Heart right ventricle (tissue), 16 donors: ENCODE results near the gene ADAMTS14. TPM values are rescaled to one million over a fixed set of nuclear protein-coding genes. Genes with fewer than 3 reads are reported as not detected.

Source experiments
- ATAC-seq, 8 donors: fragments of 200-7000 bp; cut with Tn5 transposase; one replicate each; pipeline ENCODE4 v1.9.1; 2020; ENCODE audit warnings: mild to moderate bottlenecking in 8 of 8, moderate library complexity in 8 of 8, moderate number of reproducible peaks in 1 of 8
- DNase-seq, 2 donors: peaks; one replicate each; pipeline ENCODE4 v3.0.0-alpha.2; 2020
- H3K27ac ChIP-seq, 10 donors: fragments of 200-600 bp; sonication (generic) in 2 of 10; one replicate each; pipeline versions ENCODE4 v1.5.0 to v1.8.0; 2020 to 2022; ENCODE audit warnings: mild to moderate bottlenecking in 3 of 10
- H3K27me3 ChIP-seq, 7 donors: fragments of 200-600 bp; one replicate each; pipeline ENCODE4 v1.8.0; 2021 to 2022; ENCODE audit warnings: mild to moderate bottlenecking in 2 of 7
- H3K36me3 ChIP-seq, 9 donors: fragments of 200-600 bp; sonication (generic) in 1 of 9; one replicate each; pipeline versions ENCODE4 v1.5.0 to v1.8.0; 2020 to 2022; ENCODE audit warnings: mild to moderate bottlenecking in 2 of 9
- H3K4me1 ChIP-seq, 9 donors: fragments of 200-600 bp; sonication (generic) in 1 of 9; one replicate each; pipeline versions ENCODE4 v1.5.0 to v1.8.0; 2020 to 2022; ENCODE audit warnings: mild to moderate bottlenecking in 4 of 9
- H3K4me3 ChIP-seq, 10 donors: fragments of 200-600 bp; sonication (generic) in 2 of 10; one replicate each; pipeline versions ENCODE4 v1.5.0 to v1.8.0; 2020 to 2022; ENCODE audit warnings: mild to moderate bottlenecking in 7 of 10, moderate library complexity in 2 of 10
- H3K9me3 ChIP-seq, 11 donors: fragments of 200-600 bp in 10 of 11; sonication (generic) in 2 of 11; one replicate each; pipeline versions ENCODE4 v1.5.0 to v1.8.0; 2013 to 2022; ENCODE audit warnings: mild to moderate bottlenecking in 2 of 11, control low read depth in 1 of 11, moderate library complexity in 1 of 11
- CTCF ChIP-seq, 9 donors: fragments of 200-600 bp; sonication (generic) in 2 of 9; IDR thresholded peaks; one replicate each; pipeline versions ENCODE4 v1.5.0 to v1.8.0; 2021 to 2022; ENCODE audit warnings: antibody characterized with exemption in 9 of 9, mild to moderate bottlenecking in 5 of 9, moderate library complexity in 1 of 9
- WGBS, 2 donors: extraction: QIAGEN DNeasy Blood & Tissue Kit; methylation state at CpG; one replicate each; pipeline ENCODE4 v1.1.7; 2013; ENCODE audit warnings: inconsistent platforms in 1 of 2; 5-methylcytosine and 5-hydroxymethylcytosine counted together
- intact Hi-C, 10 donors: fragments of 100-400 bp; cut with DNase I; formaldehyde crosslinking; loops; one replicate each; pipeline versions ENCODE4 v1.11.1 to v1.14.2; 2022
- polyA plus RNA-seq, 2 donors: library from polyadenylated mRNA; stranded (reverse); fragments of 200-250 nt; gene quantifications; one replicate each; pipeline ENCODE4 v1.2.3, GENCODE V29; 2013
- total RNA-seq, 10 donors: library from RNA; stranded (reverse); fragmentation: NEBNext Ultra II Directional in 3 of 10; extraction: Animal tissue kit (Norgen Biotek cat#: 25700) in 3 of 10; gene quantifications; one replicate each; pipeline versions ENCODE4 v1.2.1 to v1.2.4, GENCODE V29; 2021 to 2023
- donor health status: Arrhythmogenic right ventricular cardiomyopathy.
- donor health status: ischemic (EF 13 %, LVEDD 7.1; RV severe dilation, severe dysfunction).
- donor health status: healthy with polysubstance abuse.
- donor health status: DM: no; HTN: yes; CAD: no.
- donor health status: DM: no; HTN: no; CAD: no.
- donor health status: ischemic (EF 25% LVEDD 6.9; RV normal size, moderate dysfunction).
- donor health status: ischemic (EF 25% LVEDD 5.7; RV mildly dilated, moderate dysfunction).
- donor health status: healthy.
- donor health status: DM: yes; HTN: yes; CAD: no.
- donor health status: Ischemic cardiomyopathy.
- donor health status: ischemic (EF 35%, LVEDD 5.7; RV mildly dilated, moderate dysfunction).
- donor health status: nonischemic (EF 11% LVEDD 7.7; RV severe dilation, severe dysfunction).
- donor health status: DM: yes; HTN: yes; CAD: no.
- donor health status: PGD.
- donor health status: ischemic (EF 29% LVEDD 5.4; RV normal size, mild dysfunction).
- donor health status: nonischemic (EF 23%, LVEDD 6.1; RV moderate dilation, normal function).

ADAMTS14 gene
- total and polyA plus RNA-seq, 12 donors = 0.08 to 1.4 (median 0.57) TPM

- Histone ChIP-seq H3K27me3 (no peaks in the 10 kb centered on the region), H3K4me1 (peaks cover 0 to 23% (median 13%) of the 10 kb centered on the region in 9 donors), H3K27ac (no peak overlapping the region), H3K9me3 (no peaks in the 10 kb centered on the region), H3K4me3 (no peak overlapping the region), H3K36me3 (no peaks in the 10 kb centered on the region)
- DNase-seq = no peak
- no peak for ATAC-seq
- intact Hi-C loops = loop anchor here in 9 of 10 donors (2.0 to 10.0 kb wide), 11 partner anchors 124 to 297 kb away; no protein-coding TSS in a partner anchor
- no peak for TF ChIP-seq CTCF (IDR thresholded peaks at IDR 0.05)
- WGBS, 2 donors = 84 to 90% methylated on average over 13 of the region's 13 CpGs
Observed at GRCh38 chr10:70757856-70758255, 85.5 kb downstream of the ADAMTS14 start.

GRCh38 chr10:70758757-70759514 is 86.6 kb downstream of the ADAMTS14 start:
- peak in 1 of 2 donors; percentile 85 for DNase-seq
- Histone ChIP-seq H3K4me1 (peaks cover 0 to 21% (median 13%) of the 10 kb centered on the region in 9 donors), H3K9me3 (no peaks in the 10 kb centered on the region), H3K27ac (no peak overlapping the region), H3K4me3 (no peak overlapping the region), H3K36me3 (no peaks in the 10 kb centered on the region), H3K27me3 (no peaks in the 10 kb centered on the region)
- TF ChIP-seq CTCF (IDR thresholded peaks at IDR 0.05) = peak; percentile 61 to 85 (median 77)
- peak; percentile 20 to 78 (median 66) for ATAC-seq
- intact Hi-C loops = loop anchor here in 9 of 10 donors (1.0 to 10.0 kb wide), 12 partner anchors 123 to 298 kb away; no protein-coding TSS in a partner anchor
- WGBS, 2 donors = 25 to 28% methylated on average over 7 of the region's 7 CpGs

GRCh38 chr10:70759781-70760180 is 87.5 kb downstream of the ADAMTS14 start:
- TF ChIP-seq CTCF (IDR thresholded peaks at IDR 0.05) = no peak
- no peaks in the 10 kb centered on the region for H3K9me3 ChIP-seq
- H3K27ac ChIP-seq = no peak overlapping the region
- 55 to 78% methylated on average over 7 of the region's 7 CpGs for WGBS, 2 donors
- DNase-seq (no peak), ATAC-seq (peak in 5 of 8 donors; percentile 11 to 51 (median 23))
- H3K36me3 ChIP-seq = no peaks in the 10 kb centered on the region
- H3K4me3 ChIP-seq = no peak overlapping the region
- intact Hi-C loops = loop anchor here (1.0 to 10.0 kb wide), 16 partner anchors 118 to 299 kb away; no protein-coding TSS in a partner anchor
- peaks cover 0 to 13% (median 5%) of the 10 kb centered on the region in 9 donors for H3K4me1 ChIP-seq
- H3K27me3 ChIP-seq = peaks cover 0 to 1% (median 0%) of the 10 kb centered on the region in 7 donors

GRCh38 chr10:70760271-70760787 is 88.0 kb downstream of the ADAMTS14 start:
- peak in 2 of 8 donors; percentile 3 to 25 for ATAC-seq
- 71 to 83% methylated on average over 12 of the region's 12 CpGs for WGBS, 2 donors
- H3K4me1 ChIP-seq = peaks cover 0 to 11% (median 4%) of the 10 kb centered on the region in 9 donors
- intact Hi-C loops = loop anchor here in 6 of 10 donors (2.0 to 5.0 kb wide), 7 partner anchors 117 to 298 kb away; no protein-coding TSS in a partner anchor
- no peaks in the 10 kb centered on the region for H3K36me3 ChIP-seq
- DNase-seq = no peak
- TF ChIP-seq CTCF (IDR thresholded peaks at IDR 0.05) = no peak
- H3K9me3 ChIP-seq = no peaks in the 10 kb centered on the region
- H3K27ac ChIP-seq = no peak overlapping the region
- H3K4me3 ChIP-seq = no peak overlapping the region
- peaks cover 0 to 6% (median 0%) of the 10 kb centered on the region in 7 donors for H3K27me3 ChIP-seq
